Lower lobe of right lung (tissue), 2 donors: ENCODE results near the gene CDKAL1. TPM values are rescaled to one million over a fixed set of nuclear protein-coding genes. Genes with fewer than 3 reads are reported as not detected.

ENCODE experiments used
- ATAC-seq, 2 donors: fragments of 200-7000 bp; cut with Tn5 transposase; one replicate each; pipeline ENCODE4 v1.9.1; 2020 to 2022; ENCODE audit warnings: mild to moderate bottlenecking in 2 of 2, moderate library complexity in 2 of 2
- DNase-seq: peaks from one replicate; pipeline ENCODE4 v3.0.0-alpha.2; 2020
- H3K27ac ChIP-seq: fragments of 200-600 bp; one replicate; pipeline ENCODE4 v1.8.0; 2022
- H3K27me3 ChIP-seq: fragments of 200-600 bp; one replicate; pipeline ENCODE4 v1.8.0; 2022; ENCODE audit warnings: low read depth
- H3K36me3 ChIP-seq: fragments of 200-600 bp; one replicate; pipeline ENCODE4 v1.8.0; 2022; ENCODE audit warnings: mild to moderate bottlenecking
- H3K4me1 ChIP-seq: fragments of 200-600 bp; one replicate; pipeline ENCODE4 v1.8.0; 2022
- H3K4me3 ChIP-seq: fragments of 200-600 bp; one replicate; pipeline ENCODE4 v1.8.0; 2022; ENCODE audit warnings: mild to moderate bottlenecking
- H3K9me3 ChIP-seq: fragments of 200-600 bp; one replicate; pipeline ENCODE4 v1.8.0; 2022
- intact Hi-C: fragments of 100-400 bp; cut with DNase I; formaldehyde crosslinking; loops from one replicate; pipeline ENCODE4 v1.11.0; 2022
- total RNA-seq: library from RNA; stranded (reverse); fragmentation: NEBNext Ultra II Directional; extraction: Animal tissue kit (Norgen Biotek cat#: 25700); gene quantifications from one replicate; pipeline ENCODE4 v1.2.1, GENCODE V29; 2021
- TF ChIP-seq, protein P1 (sequence below): fragments of 200-600 bp; IDR thresholded peaks from one replicate; pipeline ENCODE4 v1.8.0; 2022; ENCODE audit warnings: antibody characterized with exemption, mild to moderate bottlenecking
- donor health status: DM: no; HTN: yes; CAD: no; lungs with severe emphysema.

CDKAL1 gene
- total RNA-seq, 1 donor from 2014 or later, result 16.0 TPM

- no peak for DNase-seq
- Histone ChIP-seq H3K4me3 (no peak overlapping the region), H3K4me1 (no peaks in the 10 kb centered on the region), H3K27ac (no peak overlapping the region), H3K9me3 (no peaks in the 10 kb centered on the region), H3K27me3 (no peaks in the 10 kb centered on the region), H3K36me3 (no peaks in the 10 kb centered on the region)
- intact Hi-C loops, result no loop called here
- TF ChIP-seq, protein P1, sequence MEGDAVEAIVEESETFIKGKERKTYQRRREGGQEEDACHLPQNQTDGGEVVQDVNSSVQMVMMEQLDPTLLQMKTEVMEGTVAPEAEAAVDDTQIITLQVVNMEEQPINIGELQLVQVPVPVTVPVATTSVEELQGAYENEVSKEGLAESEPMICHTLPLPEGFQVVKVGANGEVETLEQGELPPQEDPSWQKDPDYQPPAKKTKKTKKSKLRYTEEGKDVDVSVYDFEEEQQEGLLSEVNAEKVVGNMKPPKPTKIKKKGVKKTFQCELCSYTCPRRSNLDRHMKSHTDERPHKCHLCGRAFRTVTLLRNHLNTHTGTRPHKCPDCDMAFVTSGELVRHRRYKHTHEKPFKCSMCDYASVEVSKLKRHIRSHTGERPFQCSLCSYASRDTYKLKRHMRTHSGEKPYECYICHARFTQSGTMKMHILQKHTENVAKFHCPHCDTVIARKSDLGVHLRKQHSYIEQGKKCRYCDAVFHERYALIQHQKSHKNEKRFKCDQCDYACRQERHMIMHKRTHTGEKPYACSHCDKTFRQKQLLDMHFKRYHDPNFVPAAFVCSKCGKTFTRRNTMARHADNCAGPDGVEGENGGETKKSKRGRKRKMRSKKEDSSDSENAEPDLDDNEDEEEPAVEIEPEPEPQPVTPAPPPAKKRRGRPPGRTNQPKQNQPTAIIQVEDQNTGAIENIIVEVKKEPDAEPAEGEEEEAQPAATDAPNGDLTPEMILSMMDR, result no peak
- no peak for ATAC-seq
Measured at GRCh38 chr6:20704325-20705025, 170.2 kb downstream of the CDKAL1 start.

- no peak overlapping the region for H3K27ac ChIP-seq
- ATAC-seq (no peak), DNase-seq (no peak)
- H3K4me1 ChIP-seq, result no peaks in the 10 kb centered on the region
- H3K9me3 ChIP-seq, result no peaks in the 10 kb centered on the region
- TF ChIP-seq, protein P1, result no peak
- no peak overlapping the region for H3K4me3 ChIP-seq
- H3K27me3 ChIP-seq, result no peaks in the 10 kb centered on the region
- H3K36me3 ChIP-seq, result no peaks in the 10 kb centered on the region
- intact Hi-C loops, result no loop called here
Measured at GRCh38 chr6:20705741-20706140, 171.5 kb downstream of the CDKAL1 start.

- Histone ChIP-seq H3K27ac (no peak overlapping the region), H3K9me3 (no peaks in the 10 kb centered on the region), H3K36me3 (no peaks in the 10 kb centered on the region), H3K4me1 (no peaks in the 10 kb centered on the region), H3K4me3 (no peak overlapping the region), H3K27me3 (no peaks in the 10 kb centered on the region)
- DNase-seq, result no peak
- TF ChIP-seq, protein P1, result no peak
- intact Hi-C loops, result no loop called here
- peak in 1 of 2 donors; percentile 43 for ATAC-seq
Measured at GRCh38 chr6:20706238-20706938, 172.1 kb downstream of the CDKAL1 start.

GRCh38 chr6:20706939-20707485, 172.8 kb downstream of the CDKAL1 start:
- no peaks in the 10 kb centered on the region for H3K36me3 ChIP-seq
- no peaks in the 10 kb centered on the region for H3K27me3 ChIP-seq
- TF ChIP-seq, protein P1, result no peak
- ATAC-seq (peak in 1 of 2 donors; percentile 30), DNase-seq (no peak)
- no peak overlapping the region for H3K27ac ChIP-seq
- H3K9me3 ChIP-seq, result no peaks in the 10 kb centered on the region
- no peak overlapping the region for H3K4me3 ChIP-seq
- intact Hi-C loops, result no loop called here
- H3K4me1 ChIP-seq, result no peaks in the 10 kb centered on the region

GRCh38 chr6:20707870-20708269, 173.6 kb downstream of the CDKAL1 start:
- no peaks in the 10 kb centered on the region for H3K27me3 ChIP-seq
- H3K27ac ChIP-seq, result no peak overlapping the region
- H3K9me3 ChIP-seq, result no peaks in the 10 kb centered on the region
- no peaks in the 10 kb centered on the region for H3K36me3 ChIP-seq
- no peaks in the 10 kb centered on the region for H3K4me1 ChIP-seq
- intact Hi-C loops, result no loop called here
- DNase-seq (no peak), ATAC-seq (peak; percentile 19 to 90)
- H3K4me3 ChIP-seq, result no peak overlapping the region
- TF ChIP-seq, protein P1, result no peak
